GM12872 (cell line): ENCODE results near the gene SLC16A12.

Experiments used
- CTCF ChIP-seq: IDR thresholded peaks from 3 replicates; pipeline ENCODE4 v1.5.1; 2011; ENCODE audit warnings: low read depth, mild to moderate bottlenecking, low read length, moderate library complexity; ENCODE audit not compliant: insufficient read depth

SLC16A12 gene

DNA sequence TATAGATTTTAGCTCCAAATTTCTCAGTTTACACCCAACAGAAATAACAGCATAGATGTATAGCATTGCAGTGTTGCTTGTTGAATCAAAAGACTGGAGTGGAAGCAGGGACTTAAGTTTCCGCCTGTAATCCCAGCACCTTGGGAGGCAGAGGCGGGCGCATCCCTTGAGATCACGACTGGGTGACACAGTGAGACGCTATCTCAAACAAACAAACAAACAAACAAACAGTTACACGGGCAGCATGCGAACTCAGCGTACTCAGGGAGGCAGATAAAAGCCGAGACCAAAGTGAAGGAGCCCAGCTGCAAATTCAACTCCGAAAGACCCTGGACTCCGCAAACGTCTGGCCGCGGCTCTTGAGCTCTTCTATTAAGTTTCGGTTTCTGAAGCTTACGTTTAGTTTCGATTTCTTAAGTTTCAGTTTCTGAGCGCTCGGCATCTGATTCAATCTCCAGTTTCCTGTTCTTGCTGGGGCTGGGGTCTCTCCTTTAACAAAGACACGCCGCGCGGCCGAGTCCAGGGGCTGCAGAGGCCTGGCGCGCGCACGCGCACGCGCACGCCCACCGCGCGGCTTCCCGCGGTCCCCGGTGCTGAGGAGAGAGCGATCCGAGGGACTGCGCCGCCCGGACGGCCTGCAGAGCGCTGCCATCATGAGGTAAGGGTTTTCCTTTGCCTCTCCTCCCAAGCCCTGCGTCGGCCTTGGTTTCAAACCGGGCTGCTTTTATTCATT, 121.1 kb downstream of the SLC16A12 start, which contains the start of gene IFIT5:
TSS of gene IFIT5 (plus strand) at position 423 of the 733 bp plus-strand sequence. CDS start at position 654, 231 bp downstream.
- no peak for TF ChIP-seq CTCF

GRCh38 chr10:89413398-89413912, 121.9 kb downstream of the SLC16A12 start:
- TF ChIP-seq CTCF = no peak

- TF ChIP-seq CTCF = no peak
These were observed 131.0 kb downstream of the SLC16A12 start for GRCh38 chr10:89404104-89405047.

- no peak for TF ChIP-seq CTCF
These were observed 132.4 kb downstream of the SLC16A12 start for GRCh38 chr10:89403043-89403442.

DNA sequence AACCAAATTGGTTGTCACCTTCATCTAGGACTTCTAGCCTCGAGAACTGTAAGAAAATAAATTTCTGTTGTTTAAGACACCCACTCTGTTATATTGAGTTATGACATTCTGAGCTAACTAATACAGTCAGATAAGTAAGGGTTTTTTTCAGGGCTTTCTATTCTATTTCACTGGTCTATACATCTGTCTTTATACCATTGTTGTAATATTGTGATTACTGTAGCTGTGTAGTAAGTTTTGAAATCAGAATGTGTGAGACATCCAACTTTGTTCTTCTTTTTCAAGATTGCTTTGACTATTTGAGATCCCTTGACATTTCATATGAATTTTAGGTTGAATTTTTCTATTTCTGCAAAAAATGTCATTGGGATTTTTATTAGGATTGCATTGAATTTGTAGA, 135.4 kb downstream of the SLC16A12 start:
- TF ChIP-seq CTCF = no peak

DNA sequence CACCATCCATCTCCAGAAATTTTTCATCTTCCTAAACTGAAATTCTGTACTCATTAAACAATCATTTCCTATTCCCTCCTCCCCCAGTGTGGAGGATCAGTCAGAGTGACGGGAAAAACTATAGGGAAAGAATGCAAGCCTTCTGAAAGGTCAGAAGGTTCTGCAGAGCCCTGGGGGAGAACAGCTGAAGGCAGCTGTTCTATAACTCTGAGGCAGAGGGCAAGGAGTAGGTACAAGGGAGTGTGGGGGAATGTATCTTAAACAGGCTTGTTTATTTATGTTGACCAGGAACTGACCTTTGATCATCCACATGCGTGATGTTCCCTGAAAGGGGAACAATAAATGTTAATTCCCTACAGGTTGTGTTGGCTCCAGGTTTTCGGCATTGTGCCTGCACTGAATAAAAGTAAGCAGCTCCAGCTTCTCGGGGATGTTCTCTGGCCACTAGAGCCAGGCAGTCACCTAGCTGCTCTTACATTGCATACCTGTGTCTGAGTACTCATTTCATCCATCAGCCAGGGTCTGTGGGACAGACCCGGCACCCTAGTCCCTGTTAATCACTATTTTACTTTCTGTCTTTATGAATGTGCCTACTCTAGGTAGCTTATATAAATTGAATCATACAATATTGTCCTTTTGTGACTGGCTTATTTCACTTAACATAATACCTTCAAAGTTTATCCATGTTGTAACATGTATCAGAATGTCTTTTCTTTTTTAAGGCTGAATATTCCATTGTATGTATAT, 137.2 kb downstream of the SLC16A12 start:
- TF ChIP-seq CTCF = no peak

DNA sequence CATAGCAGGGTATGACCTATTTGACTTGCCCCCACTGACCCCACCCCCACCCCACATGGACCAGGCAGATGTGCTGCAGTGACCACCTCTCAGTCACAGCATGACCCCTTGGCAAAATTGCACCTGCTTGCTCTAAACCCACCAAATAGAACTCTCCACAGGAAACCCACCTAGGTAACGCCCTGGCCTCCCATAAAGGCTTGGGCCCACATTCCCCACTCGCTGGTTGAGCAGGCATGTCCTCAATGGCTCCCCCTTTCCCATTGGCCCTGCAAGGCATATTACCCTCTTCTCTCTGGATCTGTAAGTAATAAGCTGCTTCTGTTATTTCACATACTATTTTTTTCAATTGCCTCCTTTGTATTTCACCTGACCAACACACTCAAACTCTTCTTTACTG, 140.3 kb downstream of the SLC16A12 start:
- no peak for TF ChIP-seq CTCF
